GM12878 (cell line): ENCODE results near the gene ARHGAP6.

ENCODE experiments used
- BHLHE40 ChIP-seq, 2 experiments: fragments of 450-650 bp in 1 of 2; IDR thresholded peaks; 2 replicates each; pipeline ENCODE4 v1.6.1; 2011 to 2017; ENCODE audit warnings: low read depth in 2 of 2, borderline replicate concordance in 1 of 2, improper control_type of control experiment in 1 of 2, low read length in 1 of 2, mild to moderate bottlenecking in 1 of 2
- EP300 ChIP-seq, 2 experiments: fragments of 150-350 bp in 1 of 2; IDR thresholded peaks; 2 replicates each; pipeline ENCODE4 v1.6.1; 2011 to 2012; ENCODE audit warnings: low read depth in 2 of 2, low read length in 2 of 2, borderline replicate concordance in 1 of 2, improper control_type of control experiment in 1 of 2, inconsistent platforms in 1 of 2; ENCODE audit not compliant: control insufficient read depth in 1 of 2
- POLR2A ChIP-seq: IDR thresholded peaks from 2 replicates; pipeline ENCODE4 v1.6.1; 2011; ENCODE audit warnings: low read depth, mild to moderate bottlenecking, low read length
- RAD51 ChIP-seq: fragments of 450-650 bp; IDR thresholded peaks from 2 replicates; pipeline ENCODE4 v1.6.1; 2016; ENCODE audit warnings: moderate library complexity, mild to moderate bottlenecking, inconsistent platforms
- RB1 ChIP-seq: fragments of 450-650 bp; formaldehyde crosslinking; IDR thresholded peaks from 2 replicates; pipeline ENCODE4 v1.6.1; 2017; ENCODE audit warnings: mild to moderate bottlenecking, borderline replicate concordance
- TF ChIP-seq, protein P1 (sequence below): IDR thresholded peaks from 2 replicates; pipeline ENCODE4 v1.6.1; 2011; ENCODE audit warnings: low read depth, mild to moderate bottlenecking, low read length, moderate library complexity, borderline replicate concordance; ENCODE audit errors: extremely low read depth
- TF ChIP-seq, protein P2 (sequence below), 3 experiments: IDR thresholded peaks in 2 of 3; conservative IDR thresholded peaks in 1 of 3; 2 replicates each; pipeline ENCODE4 v1.5.1; 2011; ENCODE audit warnings: low read depth in 3 of 3, low read length in 3 of 3, mild to moderate bottlenecking in 3 of 3, control low read depth in 2 of 3, moderate library complexity in 2 of 3, inconsistent platforms in 1 of 3, mixed read lengths in 1 of 3; ENCODE audit not compliant: control insufficient read depth in 2 of 3, insufficient read depth in 1 of 3; ENCODE audit errors: extremely low read depth in 1 of 3

DNA sequence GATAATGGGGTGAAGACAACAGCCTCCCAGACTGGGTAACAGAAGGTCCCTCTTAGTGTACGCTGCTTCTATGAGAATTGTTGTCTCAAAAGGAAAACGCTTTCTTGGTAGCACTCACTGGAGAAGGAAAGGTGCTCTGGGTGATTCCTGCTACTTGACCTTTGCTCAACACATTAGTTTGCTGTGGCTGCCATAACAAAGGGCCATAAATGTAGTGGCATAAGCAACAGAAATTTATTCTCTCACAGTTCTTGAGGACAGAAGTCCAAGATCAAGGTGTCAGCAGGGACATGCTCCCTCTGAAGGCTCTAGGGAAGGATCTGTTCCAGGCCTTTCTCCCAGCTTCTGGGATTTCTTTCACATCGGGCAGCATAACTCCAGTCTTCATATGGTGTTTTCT lies 535.6 kb downstream of the ARHGAP6 start:
- TF ChIP-seq, protein P1, sequence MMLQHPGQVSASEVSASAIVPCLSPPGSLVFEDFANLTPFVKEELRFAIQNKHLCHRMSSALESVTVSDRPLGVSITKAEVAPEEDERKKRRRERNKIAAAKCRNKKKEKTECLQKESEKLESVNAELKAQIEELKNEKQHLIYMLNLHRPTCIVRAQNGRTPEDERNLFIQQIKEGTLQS = no peak
- no peak for TF ChIP-seq EP300 (IDR thresholded peaks at IDR 0.05; ENCODE audit: borderline replicate concordance in 1 of 2, control insufficient read depth in 1 of 2, low read depth in 2 of 2, low read length in 2 of 2)
- TF ChIP-seq BHLHE40 (IDR thresholded peaks at IDR 0.05; ENCODE audit: borderline replicate concordance in 1 of 2, low read depth in 2 of 2, low read length in 1 of 2) = no peak
- no peak for TF ChIP-seq RAD51
- TF ChIP-seq, protein P2, sequence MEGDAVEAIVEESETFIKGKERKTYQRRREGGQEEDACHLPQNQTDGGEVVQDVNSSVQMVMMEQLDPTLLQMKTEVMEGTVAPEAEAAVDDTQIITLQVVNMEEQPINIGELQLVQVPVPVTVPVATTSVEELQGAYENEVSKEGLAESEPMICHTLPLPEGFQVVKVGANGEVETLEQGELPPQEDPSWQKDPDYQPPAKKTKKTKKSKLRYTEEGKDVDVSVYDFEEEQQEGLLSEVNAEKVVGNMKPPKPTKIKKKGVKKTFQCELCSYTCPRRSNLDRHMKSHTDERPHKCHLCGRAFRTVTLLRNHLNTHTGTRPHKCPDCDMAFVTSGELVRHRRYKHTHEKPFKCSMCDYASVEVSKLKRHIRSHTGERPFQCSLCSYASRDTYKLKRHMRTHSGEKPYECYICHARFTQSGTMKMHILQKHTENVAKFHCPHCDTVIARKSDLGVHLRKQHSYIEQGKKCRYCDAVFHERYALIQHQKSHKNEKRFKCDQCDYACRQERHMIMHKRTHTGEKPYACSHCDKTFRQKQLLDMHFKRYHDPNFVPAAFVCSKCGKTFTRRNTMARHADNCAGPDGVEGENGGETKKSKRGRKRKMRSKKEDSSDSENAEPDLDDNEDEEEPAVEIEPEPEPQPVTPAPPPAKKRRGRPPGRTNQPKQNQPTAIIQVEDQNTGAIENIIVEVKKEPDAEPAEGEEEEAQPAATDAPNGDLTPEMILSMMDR (IDR thresholded peaks at IDR 0.05 in 2 of 3, conservative IDR thresholded peaks at IDR 0.05 in 1 of 3; ENCODE audit: control insufficient read depth in 2 of 3, extremely low read depth in 1 of 3, insufficient read depth in 1 of 3, low read depth in 3 of 3, low read length in 3 of 3) = no peak
- TF ChIP-seq RB1 = no peak
- TF ChIP-seq POLR2A = no peak
